Keratinocyte (primary cell): Measurements from ENCODE around the gene ATG10. TPM values are rescaled to one million over a fixed set of nuclear protein-coding genes. Genes with fewer than 3 reads are reported as not detected.
A peak's percentile ranks its signal among the peaks of the same experiment; 100 is the strongest.

Source experiments
- DNase-seq: peaks from one replicate; pipeline ENCODE4 v3.0.0-alpha.2; 2011; ENCODE audit warnings: low read depth, missing footprints, low spot score
- FAIRE-seq: peaks from 2 replicates; lab custom pipeline; 2011; peaks lifted over from hg19 to GRCh38; lab: Jason Lieb, UNC
- H2AFZ ChIP-seq: 2 replicates; pipeline ENCODE4 v1.6.0; 2012; ENCODE audit warnings: low read length, control low read depth, inconsistent platforms; ENCODE audit not compliant: control insufficient read depth
- H3K27ac ChIP-seq: 2 replicates; pipeline ENCODE4 v1.5.1; 2011; ENCODE audit warnings: low read length; ENCODE audit not compliant: control insufficient read depth, insufficient read depth
- H3K27me3 ChIP-seq: 3 replicates; pipeline ENCODE4 v1.6.0; 2011; ENCODE audit warnings: low read length; ENCODE audit not compliant: control insufficient read depth, insufficient read depth; ENCODE audit errors: extremely low read depth
- H3K36me3 ChIP-seq, 2 experiments: 2 replicates in 1 of 2; 3 replicates in 1 of 2; pipeline ENCODE4 v1.5.1; 2011; ENCODE audit warnings: low read length in 2 of 2, mild to moderate bottlenecking in 1 of 2; ENCODE audit not compliant: control insufficient read depth in 2 of 2, insufficient read depth in 2 of 2; ENCODE audit errors: extremely low read depth in 1 of 2
- H3K4me1 ChIP-seq: 3 replicates; pipeline ENCODE4 v1.5.1; 2011; ENCODE audit warnings: low read length; ENCODE audit not compliant: control insufficient read depth, insufficient read depth; ENCODE audit errors: extremely low read depth
- H3K4me2 ChIP-seq: 3 replicates; pipeline ENCODE4 v1.6.0; 2011; ENCODE audit warnings: low read depth, low read length; ENCODE audit not compliant: control insufficient read depth, insufficient read depth; ENCODE audit errors: extremely low read depth
- H3K4me3 ChIP-seq, 3 experiments: fragments of 200-600 bp in 1 of 3; sonication (generic) in 1 of 3; 2 replicates in 2 of 3; 3 replicates in 1 of 3; pipeline ENCODE4 v1.5.1; 2011 to 2016; ENCODE audit warnings: low read length in 3 of 3, mild to moderate bottlenecking in 3 of 3, control low read depth in 2 of 3, inconsistent platforms in 1 of 3, low read depth in 1 of 3, mixed read lengths in 1 of 3, mixed run types in 1 of 3, moderate library complexity in 1 of 3; ENCODE audit not compliant: control insufficient read depth in 2 of 3, insufficient read depth in 2 of 3; ENCODE audit errors: extremely low read depth in 1 of 3
- H3K79me2 ChIP-seq: 2 replicates; pipeline ENCODE4 v1.6.0; 2012; ENCODE audit warnings: low read length; ENCODE audit not compliant: control insufficient read depth, insufficient read depth
- H3K9ac ChIP-seq: 3 replicates; pipeline ENCODE4 v1.6.0; 2011; ENCODE audit warnings: low read length; ENCODE audit not compliant: control insufficient read depth, insufficient read depth; ENCODE audit errors: extremely low read depth
- H3K9me1 ChIP-seq: 3 replicates; pipeline ENCODE4 v1.6.0; 2011; ENCODE audit warnings: low read length; ENCODE audit not compliant: control insufficient read depth, insufficient read depth; ENCODE audit errors: extremely low read depth
- H3K9me3 ChIP-seq: 2 replicates; pipeline ENCODE4 v1.5.1; 2012; ENCODE audit warnings: low read depth, low read length; ENCODE audit not compliant: control insufficient read depth
- H4K20me1 ChIP-seq: 3 replicates; pipeline ENCODE4 v1.6.0; 2011; ENCODE audit warnings: low read length; ENCODE audit not compliant: control insufficient read depth, insufficient read depth; ENCODE audit errors: extremely low read depth
- EZH2 ChIP-seq: IDR thresholded peaks from one replicate; pipeline ENCODE4 v1.6.1; 2012; ENCODE audit warnings: inconsistent platforms, mild to moderate bottlenecking, low read length, moderate library complexity
- dilution Hi-C: fragments of 300-500 bp; cut with MboI; formaldehyde crosslinking; loops from one replicate; pipeline ENCODE4 v1.7.0; 2020; ENCODE audit warnings: low sequenced_read_pairs; ENCODE audit not compliant: extremely low pct_ligation_motif_present
- polyA plus RNA-seq, 5 experiments: library from polyadenylated mRNA; depleted of rRNA in 3 of 5; stranded (reverse) in 3 of 5; stranded (forward) in 1 of 5; unstranded in 1 of 5; fragments of >200 nt; gene quantifications; 1 replicate in 1 of 5; 2 replicates in 3 of 5; 3 replicates in 1 of 5; pipeline versions ENCODE4 v1.2.1 to v1.2.3, GENCODE V29; 2011 to 2012; ENCODE audit warnings: missing spikeins in 2 of 5, low read depth in 1 of 5, low replicate concordance in 1 of 5
- TF ChIP-seq, protein P1 (sequence below), 3 experiments: IDR thresholded peaks in 1 of 3; conservative IDR thresholded peaks in 1 of 3; optimal IDR thresholded peaks in 1 of 3; 2 replicates in 2 of 3; 3 replicates in 1 of 3; pipeline versions ENCODE3 to v1.5.1; 2011; ENCODE audit warnings: low read length in 3 of 3, mild to moderate bottlenecking in 3 of 3, moderate library complexity in 2 of 3, control low read depth in 1 of 3, inconsistent platforms in 1 of 3; ENCODE audit not compliant: insufficient read depth in 2 of 3; ENCODE audit errors: extremely low read depth in 1 of 3

Gene ATG10
- polyA plus RNA-seq, 1 donor (not counting 4 experiments of a cell fraction or from before 2014, with no cell fraction given), result 5.4 TPM

DNA sequence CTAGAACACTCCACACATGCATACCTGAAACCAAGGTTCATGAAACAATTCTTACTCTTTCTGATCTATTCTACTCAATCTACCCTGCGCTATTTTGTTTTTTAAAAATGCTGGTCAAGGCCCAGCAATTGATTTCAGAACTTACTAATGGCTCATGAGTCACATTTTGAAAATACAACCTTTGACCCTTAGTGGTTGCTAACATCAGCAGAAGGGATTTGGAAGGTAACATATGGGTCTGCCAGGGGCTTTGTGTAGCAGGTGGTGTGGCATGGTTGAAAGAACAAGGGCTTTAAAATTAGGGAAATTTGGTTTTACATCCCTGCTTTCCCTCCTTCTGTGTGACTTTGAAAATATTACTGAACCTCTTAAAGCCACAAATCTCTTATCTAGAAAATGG lies 101.4 kb downstream of the ATG10 start:
- Histone ChIP-seq H3K9me3 (no peaks in the 10 kb centered on the region), H3K9ac (no peak overlapping the region), H3K4me3 (no peak overlapping the region), H3K79me2 (no peaks in the 10 kb centered on the region), H3K27me3 (no peaks in the 10 kb centered on the region), H3K27ac (no peak overlapping the region), H4K20me1 (no peaks in the 10 kb centered on the region), H3K4me1 (no peaks in the 10 kb centered on the region), H2AFZ (no peak overlapping the region), H3K36me3 (no peaks in the 10 kb centered on the region), H3K4me2 (no peak overlapping the region), H3K9me1 (no peaks in the 10 kb centered on the region)
- FAIRE-seq (no peak), DNase-seq (no peak)
- dilution Hi-C loops, result no loop called here
- no peak for TF ChIP-seq EZH2
- TF ChIP-seq, protein P1, sequence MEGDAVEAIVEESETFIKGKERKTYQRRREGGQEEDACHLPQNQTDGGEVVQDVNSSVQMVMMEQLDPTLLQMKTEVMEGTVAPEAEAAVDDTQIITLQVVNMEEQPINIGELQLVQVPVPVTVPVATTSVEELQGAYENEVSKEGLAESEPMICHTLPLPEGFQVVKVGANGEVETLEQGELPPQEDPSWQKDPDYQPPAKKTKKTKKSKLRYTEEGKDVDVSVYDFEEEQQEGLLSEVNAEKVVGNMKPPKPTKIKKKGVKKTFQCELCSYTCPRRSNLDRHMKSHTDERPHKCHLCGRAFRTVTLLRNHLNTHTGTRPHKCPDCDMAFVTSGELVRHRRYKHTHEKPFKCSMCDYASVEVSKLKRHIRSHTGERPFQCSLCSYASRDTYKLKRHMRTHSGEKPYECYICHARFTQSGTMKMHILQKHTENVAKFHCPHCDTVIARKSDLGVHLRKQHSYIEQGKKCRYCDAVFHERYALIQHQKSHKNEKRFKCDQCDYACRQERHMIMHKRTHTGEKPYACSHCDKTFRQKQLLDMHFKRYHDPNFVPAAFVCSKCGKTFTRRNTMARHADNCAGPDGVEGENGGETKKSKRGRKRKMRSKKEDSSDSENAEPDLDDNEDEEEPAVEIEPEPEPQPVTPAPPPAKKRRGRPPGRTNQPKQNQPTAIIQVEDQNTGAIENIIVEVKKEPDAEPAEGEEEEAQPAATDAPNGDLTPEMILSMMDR (optimal IDR thresholded peaks at IDR 0.05 in 1 of 3, IDR thresholded peaks at IDR 0.05 in 1 of 3, conservative IDR thresholded peaks at IDR 0.05 in 1 of 3; ENCODE audit: extremely low read depth in 1 of 3, insufficient read depth in 2 of 3, low read length in 3 of 3), result no peak

DNA sequence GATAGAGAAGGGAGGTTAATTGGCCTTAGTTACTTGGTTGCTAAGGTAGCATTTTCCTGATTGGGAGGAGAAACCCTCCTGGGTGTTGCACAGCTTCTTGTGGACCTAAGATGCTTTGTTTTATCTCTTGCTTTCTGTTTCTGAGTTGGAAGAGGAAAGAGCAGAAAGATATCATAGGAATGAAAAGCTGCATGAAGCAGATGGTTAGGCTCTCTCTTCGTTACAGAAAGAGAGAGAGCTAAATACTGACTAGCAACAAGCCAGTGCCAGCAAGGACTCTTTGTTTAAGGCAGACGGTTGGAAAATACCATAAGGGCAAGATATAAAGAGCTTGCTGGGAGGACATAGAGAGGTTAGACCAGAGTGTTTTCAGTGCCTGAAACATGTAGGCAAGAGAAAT lies 103.1 kb downstream of the ATG10 start:
- dilution Hi-C loops, result no loop called here
- Histone ChIP-seq H3K27ac (no peak overlapping the region), H3K9ac (no peak overlapping the region), H4K20me1 (no peaks in the 10 kb centered on the region), H3K4me2 (no peak overlapping the region), H3K27me3 (no peaks in the 10 kb centered on the region), H3K9me1 (no peaks in the 10 kb centered on the region), H3K4me1 (no peaks in the 10 kb centered on the region), H3K9me3 (no peaks in the 10 kb centered on the region), H3K36me3 (no peaks in the 10 kb centered on the region), H3K79me2 (no peaks in the 10 kb centered on the region), H2AFZ (no peak overlapping the region), H3K4me3 (no peak overlapping the region)
- TF ChIP-seq EZH2, result no peak
- TF ChIP-seq, protein P1 (optimal IDR thresholded peaks at IDR 0.05 in 1 of 3, IDR thresholded peaks at IDR 0.05 in 1 of 3, conservative IDR thresholded peaks at IDR 0.05 in 1 of 3; ENCODE audit: extremely low read depth in 1 of 3, insufficient read depth in 2 of 3, low read length in 3 of 3), result no peak
- no peak for DNase-seq
- peak; percentile 46 for FAIRE-seq
